DND-41 (cell line): ENCODE measurements around the gene PKD1.

Source experiments
- ATAC-seq: fragments of 200-7000 bp; cut with Tn5 transposase; 3 replicates; pipeline ENCODE4 v1.9.1; 2021; ENCODE audit warnings: low read depth; ENCODE audit not compliant: insufficient read depth
- DNase-seq: peaks from one replicate; pipeline ENCODE4 v3.0.0-alpha.2; 2020
- H2AFZ ChIP-seq: 2 replicates; pipeline ENCODE4 v1.6.0; 2012; ENCODE audit warnings: low read depth, low read length
- H3K27ac ChIP-seq: 2 replicates; pipeline ENCODE4 v1.5.1; 2012; ENCODE audit warnings: low read length, inconsistent platforms
- H3K27me3 ChIP-seq: fragments of 200-600 bp; sonication (generic); 2 replicates; pipeline ENCODE4 v1.6.0; 2012; ENCODE audit warnings: low read length, mild to moderate bottlenecking, inconsistent platforms; ENCODE audit not compliant: insufficient read depth, poor library complexity
- H3K36me3 ChIP-seq: 2 replicates; pipeline ENCODE4 v1.5.1; 2012; ENCODE audit warnings: low read length, inconsistent platforms; ENCODE audit not compliant: insufficient read depth
- H3K4me1 ChIP-seq: 2 replicates; pipeline ENCODE4 v1.5.1; 2012; ENCODE audit warnings: mild to moderate bottlenecking, low read length; ENCODE audit not compliant: insufficient read depth
- H3K4me2 ChIP-seq: 2 replicates; pipeline ENCODE4 v1.6.0; 2012; ENCODE audit warnings: mild to moderate bottlenecking, moderate library complexity, low read length, inconsistent platforms; ENCODE audit not compliant: insufficient read depth
- H3K4me3 ChIP-seq, 2 experiments: fragments of 200-600 bp in 1 of 2; shearing (Covaris generic) in 1 of 2; 2 replicates each; pipeline ENCODE4 v1.5.1; 2012 to 2016; ENCODE audit warnings: inconsistent platforms in 2 of 2, low read length in 2 of 2, mild to moderate bottlenecking in 2 of 2, low read depth in 1 of 2, moderate library complexity in 1 of 2
- H3K79me2 ChIP-seq: 2 replicates; pipeline ENCODE4 v1.6.0; 2012; ENCODE audit warnings: low read length, inconsistent platforms; ENCODE audit not compliant: insufficient read depth
- H3K9ac ChIP-seq: 2 replicates; pipeline ENCODE4 v1.6.0; 2012; ENCODE audit warnings: low read depth, mild to moderate bottlenecking, inconsistent platforms, low read length, moderate library complexity
- H3K9me3 ChIP-seq: 2 replicates; pipeline ENCODE4 v1.5.1; 2012; ENCODE audit warnings: low read length, moderate library complexity, mild to moderate bottlenecking, inconsistent platforms; ENCODE audit not compliant: insufficient read depth, severe bottlenecking
- H4K20me1 ChIP-seq: 2 replicates; pipeline ENCODE4 v1.6.0; 2012; ENCODE audit warnings: low read length; ENCODE audit not compliant: insufficient read depth
- EZH2 ChIP-seq: IDR thresholded peaks from 3 replicates; pipeline ENCODE4 v1.6.1; 2012; ENCODE audit warnings: borderline replicate concordance, low read depth, mild to moderate bottlenecking, moderate library complexity, low read length, inconsistent platforms; ENCODE audit not compliant: severe bottlenecking
- TF ChIP-seq, protein P1 (sequence below): IDR thresholded peaks from 2 replicates; pipeline ENCODE4 v1.5.1; 2012; ENCODE audit warnings: borderline replicate concordance, low read length, moderate library complexity, mild to moderate bottlenecking; ENCODE audit not compliant: poor library complexity, severe bottlenecking; ENCODE audit errors: extremely low read depth

PKD1 gene

DNA sequence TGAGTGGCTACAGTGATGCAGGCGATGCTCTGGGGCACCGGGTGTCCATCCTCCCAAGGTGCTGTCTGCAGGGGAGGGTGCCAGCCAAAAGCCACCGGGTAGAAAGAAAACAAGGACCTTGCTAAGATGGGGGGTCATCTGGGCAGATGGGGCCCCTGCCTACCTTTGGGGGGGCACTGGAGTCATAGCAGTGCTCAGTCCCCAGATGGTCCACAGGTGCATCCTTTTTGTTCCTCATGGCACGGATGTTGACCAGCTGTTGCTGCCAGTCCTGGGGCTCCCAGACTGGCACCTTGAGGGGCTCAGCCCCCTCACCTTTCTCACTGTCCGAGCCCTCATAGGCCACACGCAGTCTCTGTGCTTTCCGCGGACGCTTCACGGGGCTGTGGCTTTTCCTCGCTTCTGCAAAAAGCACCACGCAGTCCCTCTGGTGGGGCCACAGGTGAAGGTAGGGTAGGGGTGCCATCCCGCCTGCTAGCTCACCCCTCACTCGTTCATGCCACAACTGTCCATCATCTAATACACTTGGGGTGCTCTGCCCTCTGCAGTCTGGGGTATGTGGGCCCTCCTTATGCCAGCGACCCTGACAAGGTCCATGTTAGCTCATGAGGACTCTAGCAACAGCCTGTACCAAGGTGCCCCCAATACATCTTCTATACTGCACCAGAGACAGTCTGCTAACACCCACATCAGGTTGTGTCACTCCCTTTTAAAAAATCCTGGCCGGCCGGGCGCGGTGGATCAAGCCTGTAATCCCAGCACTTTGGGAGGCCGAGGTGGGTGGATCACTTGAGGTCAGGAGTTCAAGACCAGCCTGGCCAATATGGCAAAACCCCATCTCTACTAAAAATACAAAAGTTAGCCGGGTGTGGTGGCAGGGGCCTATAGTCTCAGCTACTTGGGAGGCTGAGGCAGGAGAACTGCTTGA lies 89.5 kb downstream of the PKD1 start:
- peaks cover 31% of the 10 kb centered on the region for H3K4me1 ChIP-seq

DNA sequence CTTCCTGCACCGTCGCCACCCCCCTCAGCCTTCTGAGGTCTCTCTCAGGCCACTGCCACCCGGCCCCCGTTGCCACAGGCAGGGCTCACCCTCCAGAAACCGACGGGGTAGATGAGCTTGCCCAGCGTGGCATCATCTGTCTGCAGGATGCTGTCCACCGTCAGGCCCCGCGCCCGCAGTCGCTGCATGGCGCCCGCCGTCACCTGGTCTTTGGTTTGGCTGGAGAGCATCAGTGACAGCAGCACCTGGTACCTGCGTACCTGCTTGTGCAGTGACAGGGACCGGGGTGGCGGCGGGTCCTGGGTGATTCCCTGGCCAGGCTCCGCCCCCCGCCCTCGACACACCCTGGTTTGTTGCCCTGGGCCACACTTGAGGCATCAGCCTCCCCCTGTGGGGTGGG lies 91.2 kb downstream of the PKD1 start:
- no peak for ATAC-seq
- H2AFZ ChIP-seq = no peak overlapping the region

More for the DNA sequence above, 89.5 kb downstream of the PKD1 start:
- ATAC-seq (no peak), DNase-seq (no peak)
- no peak for TF ChIP-seq EZH2
- TF ChIP-seq, protein P1, sequence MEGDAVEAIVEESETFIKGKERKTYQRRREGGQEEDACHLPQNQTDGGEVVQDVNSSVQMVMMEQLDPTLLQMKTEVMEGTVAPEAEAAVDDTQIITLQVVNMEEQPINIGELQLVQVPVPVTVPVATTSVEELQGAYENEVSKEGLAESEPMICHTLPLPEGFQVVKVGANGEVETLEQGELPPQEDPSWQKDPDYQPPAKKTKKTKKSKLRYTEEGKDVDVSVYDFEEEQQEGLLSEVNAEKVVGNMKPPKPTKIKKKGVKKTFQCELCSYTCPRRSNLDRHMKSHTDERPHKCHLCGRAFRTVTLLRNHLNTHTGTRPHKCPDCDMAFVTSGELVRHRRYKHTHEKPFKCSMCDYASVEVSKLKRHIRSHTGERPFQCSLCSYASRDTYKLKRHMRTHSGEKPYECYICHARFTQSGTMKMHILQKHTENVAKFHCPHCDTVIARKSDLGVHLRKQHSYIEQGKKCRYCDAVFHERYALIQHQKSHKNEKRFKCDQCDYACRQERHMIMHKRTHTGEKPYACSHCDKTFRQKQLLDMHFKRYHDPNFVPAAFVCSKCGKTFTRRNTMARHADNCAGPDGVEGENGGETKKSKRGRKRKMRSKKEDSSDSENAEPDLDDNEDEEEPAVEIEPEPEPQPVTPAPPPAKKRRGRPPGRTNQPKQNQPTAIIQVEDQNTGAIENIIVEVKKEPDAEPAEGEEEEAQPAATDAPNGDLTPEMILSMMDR = no peak
- peaks cover 36% of the 10 kb centered on the region for H3K79me2 ChIP-seq
- H3K4me3 ChIP-seq = peak overlapping the region in 1 of 2 experiments; percentile 66; a peak in 2 of 4 replicates
- peak overlapping the region; percentile 78 for H3K4me2 ChIP-seq
- H3K36me3 ChIP-seq = peaks cover 41% of the 10 kb centered on the region
- 0 out of 2 replicates have a peak, but pooled peaks cover 2% of the 10 kb centered on the region for H4K20me1 ChIP-seq
- H2AFZ ChIP-seq = no peak overlapping the region; the same call in 1 of the 2 replicates
- peak overlapping the region; percentile 77 for H3K9ac ChIP-seq
- no peak overlapping the region; the same call in 1 of the 2 replicates for H3K27ac ChIP-seq
- no peaks in the 10 kb centered on the region for H3K9me3 ChIP-seq
- H3K27me3 ChIP-seq = no peaks in the 10 kb centered on the region

DNA sequence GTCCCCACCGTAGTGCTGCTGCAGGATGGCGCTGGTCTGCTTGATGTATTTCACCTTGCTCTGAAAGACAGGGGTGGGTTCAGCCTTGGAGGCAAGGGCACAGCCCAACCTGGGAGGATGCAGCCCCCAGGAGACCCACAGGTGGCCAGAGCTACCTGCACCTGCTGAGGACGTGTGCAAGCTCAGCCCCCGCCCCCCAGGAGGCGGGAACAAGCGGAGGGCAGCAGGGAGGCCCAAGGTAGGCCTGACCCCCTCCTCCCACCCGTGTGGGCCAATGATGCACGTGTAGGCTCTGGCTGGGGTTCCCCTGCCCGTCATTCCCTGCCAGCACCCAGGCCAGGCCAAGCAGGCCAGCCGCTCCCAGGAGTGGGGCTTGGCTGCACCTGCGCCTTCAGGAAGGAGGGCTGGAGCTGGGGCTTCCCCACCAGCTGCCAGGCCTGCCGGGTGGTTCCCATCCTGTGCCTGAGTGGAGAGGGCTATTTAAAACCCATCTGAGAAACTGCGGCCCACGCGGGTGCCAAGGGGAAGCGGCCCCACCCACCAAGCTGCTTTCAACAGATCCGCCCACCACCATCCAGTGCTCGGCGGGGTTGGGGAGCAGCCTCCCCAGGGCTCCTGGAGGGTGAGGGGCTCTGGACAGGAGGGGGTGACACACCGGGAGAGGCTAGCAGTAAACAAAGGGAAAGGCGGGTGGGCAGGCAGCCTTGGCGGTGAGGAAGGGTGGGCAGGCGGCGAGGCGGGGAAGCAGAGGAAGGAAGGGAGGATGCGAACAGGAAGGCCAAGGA lies 91.8 kb downstream of the PKD1 start:
- H3K36me3 ChIP-seq = peaks cover 30% of the 10 kb centered on the region
- H3K4me1 ChIP-seq = peaks cover 22% of the 10 kb centered on the region
- no peak overlapping the region for H3K27ac ChIP-seq
- H3K9me3 ChIP-seq = no peaks in the 10 kb centered on the region
- no peak for ATAC-seq
- no peak overlapping the region for H2AFZ ChIP-seq
- H3K27me3 ChIP-seq = no peaks in the 10 kb centered on the region
- no peak overlapping the region for H3K4me3 ChIP-seq
- no peak overlapping the region for H3K9ac ChIP-seq
- 0 out of 2 replicates have a peak, but pooled peaks cover 2% of the 10 kb centered on the region for H4K20me1 ChIP-seq
- TF ChIP-seq, protein P1 = no peak
- no peak for TF ChIP-seq EZH2
- no peak overlapping the region for H3K4me2 ChIP-seq
- DNase-seq = no peak
- H3K79me2 ChIP-seq = peaks cover 29% of the 10 kb centered on the region

More for the DNA sequence above, 91.2 kb downstream of the PKD1 start:
- no peak for DNase-seq
- no peak for TF ChIP-seq EZH2
- TF ChIP-seq, protein P1 = no peak
- H3K4me1 ChIP-seq = peaks cover 29% of the 10 kb centered on the region
- H3K27ac ChIP-seq = no peak overlapping the region
- no peaks in the 10 kb centered on the region for H3K9me3 ChIP-seq
- H3K36me3 ChIP-seq = peaks cover 30% of the 10 kb centered on the region
- no peak overlapping the region for H3K4me3 ChIP-seq
- H4K20me1 ChIP-seq = 0 out of 2 replicates have a peak, but pooled peaks cover 2% of the 10 kb centered on the region
- no peak overlapping the region for H3K4me2 ChIP-seq
- no peaks in the 10 kb centered on the region for H3K27me3 ChIP-seq
- H3K79me2 ChIP-seq = peaks cover 35% of the 10 kb centered on the region
- H3K9ac ChIP-seq = no peak overlapping the region
